HCT116 (cell line): ENCODE measurements around the gene CUX1. TPM values are rescaled to one million over a fixed set of nuclear protein-coding genes. Genes with fewer than 3 reads are reported as not detected.
"Not testable (repeated sequence)": the region's sequence is repeated elsewhere in the genome, so short reads cannot be mapped to it uniquely, and the experiment has no call there.

Experiments
- ATAC-seq: fragments of 200-7000 bp; cut with Tn5 transposase; 2 replicates; pipeline ENCODE4 v1.9.1; 2020; ENCODE audit warnings: mild to moderate bottlenecking, moderate library complexity
- BruUV-seq: library from RNA; stranded (reverse); fragments of 400-500 nt; replicated peaks from 2 replicates; lab custom pipeline; 2021; lab: Mats Ljungman, UMichigan
- CTCF ChIA-PET: fragments of 300-600 bp; sonication (Branson Sonifier 250); formaldehyde crosslinking; loops from one replicate; lab custom pipeline; 2021; ENCODE audit warnings: antibody characterized with exemption; lab: Charles Lee
- POLR2A ChIA-PET: fragments of 300-600, 350-600 bp; sonication (Branson Sonifier 250); formaldehyde crosslinking; loops from one replicate; lab custom pipeline; 2021; ENCODE audit warnings: antibody characterized with exemption; lab: Charles Lee
- RAD21 ChIA-PET, 2 experiments: fragments of 300-600 bp; sonication (Branson Sonifier 250); formaldehyde crosslinking; loops; one replicate each; lab custom pipeline; 2023; ENCODE audit warnings: low total read pairs in 2 of 2; ENCODE audit not compliant: uncharacterized antibody in 2 of 2, unreplicated experiment in 2 of 2, low non-redundant PET in 1 of 2; lab: Charles Lee
- DNase-seq: peaks from one replicate; pipeline ENCODE4 v3.0.0-alpha.2; 2010; ENCODE audit warnings: low read depth, low spot score
- H2AFZ ChIP-seq: fragments of 200-600 bp; shearing (Covaris generic), sonication (generic); 2 replicates; pipeline ENCODE4 v1.6.1; 2017; ENCODE audit warnings: low read depth, mixed run types, mixed read lengths, antibody characterized with exemption, low read length; ENCODE audit not compliant: poor library complexity, severe bottlenecking
- H3K27ac ChIP-seq: 2 replicates; pipeline ENCODE4 v1.5.1; 2012; ENCODE audit warnings: low read depth, low read length
- H3K27me3 ChIP-seq: fragments of 200-600 bp; sonication (generic); 2 replicates; pipeline ENCODE4 v1.6.1; 2016; ENCODE audit warnings: mixed run types, low read length, mixed read lengths; ENCODE audit not compliant: insufficient read depth
- H3K36me3 ChIP-seq, 2 experiments: fragments of 200-500 bp in 1 of 2; fragments of 200-600 bp in 1 of 2; sonication (Bioruptor generic) in 1 of 2; sonication (generic) in 1 of 2; 2 replicates each; pipeline versions ENCODE4 v1.5.1 to v1.6.1; 2014 to 2016; ENCODE audit warnings: low read length in 2 of 2, inconsistent platforms in 1 of 2, mixed read lengths in 1 of 2, mixed run types in 1 of 2; ENCODE audit not compliant: insufficient read depth in 2 of 2, control insufficient read depth in 1 of 2
- H3K4me1 ChIP-seq, 2 experiments: fragments of 200-600 bp in 1 of 2; sonication (generic) in 1 of 2; 2 replicates each; pipeline versions ENCODE4 v1.5.1 to v1.6.1; 2012 to 2017; ENCODE audit warnings: low read length in 2 of 2, inconsistent platforms in 1 of 2, mild to moderate bottlenecking in 1 of 2, mixed read lengths in 1 of 2, mixed run types in 1 of 2, moderate library complexity in 1 of 2; ENCODE audit not compliant: insufficient read depth in 2 of 2, control insufficient read depth in 1 of 2
- H3K4me2 ChIP-seq: fragments of 200-600 bp; sonication (generic); 2 replicates; pipeline ENCODE4 v1.6.1; 2017; ENCODE audit warnings: mixed run types, low read length, mixed read lengths
- H3K4me3 ChIP-seq, 2 experiments: fragments of 200-600 bp in 1 of 2; sonication (generic) in 1 of 2; replicated peaks in 1 of 2; 2 replicates each; pipeline ENCODE4 v1.5.1; 2011 to 2016; ENCODE audit warnings: low read length in 2 of 2, control low read depth in 1 of 2, low read depth in 1 of 2, mild to moderate bottlenecking in 1 of 2, mixed read lengths in 1 of 2, mixed run types in 1 of 2
- H3K79me2 ChIP-seq: fragments of 200-600 bp; sonication (generic); 2 replicates; pipeline ENCODE4 v1.6.1; 2017; ENCODE audit warnings: mild to moderate bottlenecking, mixed run types, low read length, moderate library complexity, mixed read lengths; ENCODE audit not compliant: insufficient read depth
- H3K9ac ChIP-seq: fragments of 200-600 bp; sonication (generic); 2 replicates; pipeline ENCODE4 v1.6.1; 2016; ENCODE audit warnings: low read length, mixed read lengths
- H3K9me2 ChIP-seq: fragments of 200-600 bp; sonication (generic), shearing (Covaris generic); 2 replicates; pipeline ENCODE4 v1.6.1; 2017; ENCODE audit warnings: mixed run types, mild to moderate bottlenecking, moderate library complexity; ENCODE audit not compliant: insufficient read depth
- H3K9me3 ChIP-seq, 2 experiments: fragments of 200-500 bp in 1 of 2; fragments of 200-600 bp in 1 of 2; sonication (Bioruptor generic) in 1 of 2; sonication (generic) in 1 of 2; 2 replicates each; pipeline ENCODE4 v1.6.1; 2014 to 2017; ENCODE audit warnings: low read length in 2 of 2, mixed read lengths in 2 of 2, inconsistent platforms in 1 of 2, low read depth in 1 of 2, mild to moderate bottlenecking in 1 of 2, mixed run types in 1 of 2, moderate library complexity in 1 of 2; ENCODE audit not compliant: control insufficient read depth in 1 of 2, insufficient read depth in 1 of 2
- H4K20me1 ChIP-seq: fragments of 200-600 bp; sonication (generic), shearing (Covaris generic); 2 replicates; pipeline ENCODE4 v1.6.1; 2017; ENCODE audit warnings: mixed run types, mild to moderate bottlenecking, moderate library complexity; ENCODE audit not compliant: insufficient read depth
- ATF3 ChIP-seq: IDR thresholded peaks from 2 replicates; pipeline ENCODE4 v1.6.1; 2012
- CBX3 ChIP-seq: IDR thresholded peaks from 2 replicates; pipeline ENCODE4 v1.6.1; 2012; ENCODE audit warnings: low read depth
- CEBPB ChIP-seq: IDR thresholded peaks from 2 replicates; pipeline ENCODE4 v1.6.1; 2012; ENCODE audit warnings: low read depth
- CTCF ChIP-seq, 3 experiments: fragments of 200-600 bp in 1 of 3; sonication (generic) in 1 of 3; IDR thresholded peaks in 2 of 3; conservative IDR thresholded peaks in 1 of 3; 2 replicates each; pipeline ENCODE4 v1.5.1; 2012 to 2017; ENCODE audit warnings: low read depth in 2 of 3, low read length in 2 of 3, antibody characterized with exemption in 1 of 3, borderline replicate concordance in 1 of 3, control low read depth in 1 of 3, mild to moderate bottlenecking in 1 of 3, mixed read lengths in 1 of 3, mixed run types in 1 of 3, moderate library complexity in 1 of 3; ENCODE audit not compliant: insufficient read depth in 1 of 3
- EGR1 ChIP-seq: IDR thresholded peaks from 2 replicates; pipeline ENCODE4 v1.6.1; 2012; ENCODE audit warnings: low read depth
- ELF1 ChIP-seq: IDR thresholded peaks from 2 replicates; pipeline ENCODE4 v1.6.1; 2012; ENCODE audit warnings: low read depth, borderline replicate concordance
- EZH2 ChIP-seq: fragments of 200-600 bp; sonication (generic); IDR thresholded peaks from 2 replicates; pipeline ENCODE4 v1.6.1; 2017; ENCODE audit warnings: antibody characterized with exemption, mixed run types
- EZH2phosphoT487 ChIP-seq: fragments of 200-600 bp; IDR thresholded peaks from 2 replicates; pipeline ENCODE4 v1.6.1; 2018; ENCODE audit warnings: antibody characterized with exemption, borderline replicate concordance
- FOSL1 ChIP-seq: IDR thresholded peaks from 2 replicates; pipeline ENCODE4 v1.6.1; 2012; ENCODE audit warnings: low read depth
- JUND ChIP-seq: IDR thresholded peaks from 2 replicates; pipeline ENCODE4 v1.6.1; 2012
- MAX ChIP-seq: IDR thresholded peaks from 2 replicates; pipeline ENCODE4 v1.6.1; 2012
- POLR2A ChIP-seq: IDR thresholded peaks from 2 replicates; pipeline ENCODE4 v1.7.0; 2011; ENCODE audit warnings: borderline replicate concordance; ENCODE audit not compliant: insufficient read depth, insufficient read length; ENCODE audit errors: extremely low read depth
- POLR2AphosphoS5 ChIP-seq: IDR thresholded peaks from 2 replicates; pipeline ENCODE4 v1.6.1; 2011; ENCODE audit warnings: mild to moderate bottlenecking, low read depth, low read length, moderate library complexity
- RAD21 ChIP-seq: IDR thresholded peaks from 2 replicates; pipeline ENCODE4 v1.6.1; 2012; ENCODE audit warnings: low read depth, mild to moderate bottlenecking
- SIN3A ChIP-seq: IDR thresholded peaks from 2 replicates; pipeline ENCODE4 v1.6.1; 2012; ENCODE audit warnings: low read depth
- SP1 ChIP-seq: IDR thresholded peaks from 2 replicates; pipeline ENCODE4 v1.6.1; 2012; ENCODE audit warnings: low read depth
- SRF ChIP-seq: IDR thresholded peaks from 2 replicates; pipeline ENCODE4 v1.6.1; 2012; ENCODE audit warnings: low read depth
- ZFX ChIP-seq: fragments of 450-650 bp; IDR thresholded peaks from 2 replicates; pipeline ENCODE4 v1.6.1; 2017
- ZNF274 ChIP-seq: fragments of 200-500 bp; sonication (Bioruptor generic); IDR thresholded peaks from 2 replicates; pipeline ENCODE4 v1.6.1; 2014; ENCODE audit warnings: mild to moderate bottlenecking, low read depth, low read length, inconsistent platforms
- intact Hi-C: fragments of 100-400 bp; cut with micrococcal nuclease; formaldehyde crosslinking; loops from 2 replicates; pipeline ENCODE4 v1.10.0; 2022
- total RNA-seq: library from RNA; stranded (reverse); gene quantifications from one replicate; pipeline ENCODE4 v1.2.1, GENCODE V29; 2021; ENCODE audit not compliant: unreplicated experiment

The CUX1 gene
- total RNA-seq, 1 experiment from 2014 or later: 68.9 TPM

- TF ChIP-seq EZH2 (no peak), ZNF274 (no peak), POLR2A (no peak), ELF1 (no peak), RAD21 (no peak), FOSL1 (no peak), CEBPB (no peak), JUND (no peak), CBX3 (no peak), CTCF (IDR thresholded peaks at IDR 0.05 in 2 of 3, conservative IDR thresholded peaks at IDR 0.05 in 1 of 3; ENCODE audit: borderline replicate concordance in 1 of 3, insufficient read depth in 1 of 3, low read depth in 2 of 3, low read length in 2 of 3) (no peak), POLR2AphosphoS5 (no peak), MAX (no peak), EZH2phosphoT487 (no peak), SP1 (no peak), EGR1 (no peak), SRF (no peak), ATF3 (no peak), SIN3A (no peak), ZFX (no peak)
- ChIA-PET POLR2A (no interaction called here), CTCF (no interaction called here), RAD21 (no interaction called here)
- Histone ChIP-seq H3K27me3 (no peaks in the 10 kb centered on the region), H3K4me3 (no peak overlapping the region), H4K20me1 (no peaks in the 10 kb centered on the region), H3K4me2 (no peak overlapping the region), H3K9ac (no peak overlapping the region), H3K4me1 (peaks cover 6 to 16% of the 10 kb centered on the region in 2 experiments; a peak in 2 of 4 replicates), H3K36me3 (no peaks in the 10 kb centered on the region), H2AFZ (no peak overlapping the region), H3K79me2 (0 out of 2 replicates have a peak, but pooled peaks cover 8% of the 10 kb centered on the region), H3K9me3 (no peaks in the 10 kb centered on the region), H3K27ac (no peak overlapping the region), H3K9me2 (no peaks in the 10 kb centered on the region)
- no TSS peak for BruUV-seq
- DNase-seq (no peak), ATAC-seq (no peak)
- intact Hi-C loops: no loop called here
These were observed 207.5 kb downstream of the CUX1 start for GRCh38 chr7:102024769-102025391.

GRCh38 chr7:102025777-102026176, 208.4 kb downstream of the CUX1 start:
- intact Hi-C loops, H3K9me3 ChIP-seq, CTCF ChIA-PET, H3K9ac ChIP-seq, H3K4me3 ChIP-seq, H3K36me3 ChIP-seq, ATAC-seq, RAD21 ChIA-PET, DNase-seq, H3K27ac ChIP-seq, H2AFZ ChIP-seq, H4K20me1 ChIP-seq, H3K27me3 ChIP-seq, H3K79me2 ChIP-seq, BruUV-seq, POLR2A ChIA-PET, H3K9me2 ChIP-seq, H3K4me2 ChIP-seq: not testable (repeated sequence)
- H3K4me1 ChIP-seq: peaks cover 7 to 16% of the 10 kb centered on the region in 2 experiments; a peak in 2 of 4 replicates
